NCI-H2227 (cell line): ENCODE measurements around the gene FAM111A.

Source experiments
- DNase-seq: peaks from one replicate; lab custom pipeline; 2025; ENCODE audit not compliant: unreplicated experiment; lab: John Stamatoyannopoulos, UW

The FAM111A gene

DNA sequence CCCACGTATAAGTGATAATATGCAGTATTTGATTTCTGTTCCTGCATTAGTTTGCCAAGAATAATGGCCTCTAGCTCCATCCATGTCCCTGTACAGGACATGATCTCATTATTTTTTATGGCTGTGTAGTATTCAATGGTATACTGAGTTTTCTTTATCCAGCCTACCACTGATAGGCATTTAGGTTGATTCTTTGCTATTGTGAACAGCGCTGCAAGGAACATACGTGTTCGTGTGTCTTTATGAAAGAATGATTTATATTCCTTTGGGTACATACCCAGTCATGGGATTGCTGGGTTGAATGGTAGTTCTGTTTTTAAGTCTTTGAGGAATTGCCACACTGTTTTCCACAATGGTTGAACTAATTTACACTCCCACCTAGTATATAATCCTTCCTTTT, 1.5 kb upstream of the FAM111A start:
- no peak for DNase-seq

DNA sequence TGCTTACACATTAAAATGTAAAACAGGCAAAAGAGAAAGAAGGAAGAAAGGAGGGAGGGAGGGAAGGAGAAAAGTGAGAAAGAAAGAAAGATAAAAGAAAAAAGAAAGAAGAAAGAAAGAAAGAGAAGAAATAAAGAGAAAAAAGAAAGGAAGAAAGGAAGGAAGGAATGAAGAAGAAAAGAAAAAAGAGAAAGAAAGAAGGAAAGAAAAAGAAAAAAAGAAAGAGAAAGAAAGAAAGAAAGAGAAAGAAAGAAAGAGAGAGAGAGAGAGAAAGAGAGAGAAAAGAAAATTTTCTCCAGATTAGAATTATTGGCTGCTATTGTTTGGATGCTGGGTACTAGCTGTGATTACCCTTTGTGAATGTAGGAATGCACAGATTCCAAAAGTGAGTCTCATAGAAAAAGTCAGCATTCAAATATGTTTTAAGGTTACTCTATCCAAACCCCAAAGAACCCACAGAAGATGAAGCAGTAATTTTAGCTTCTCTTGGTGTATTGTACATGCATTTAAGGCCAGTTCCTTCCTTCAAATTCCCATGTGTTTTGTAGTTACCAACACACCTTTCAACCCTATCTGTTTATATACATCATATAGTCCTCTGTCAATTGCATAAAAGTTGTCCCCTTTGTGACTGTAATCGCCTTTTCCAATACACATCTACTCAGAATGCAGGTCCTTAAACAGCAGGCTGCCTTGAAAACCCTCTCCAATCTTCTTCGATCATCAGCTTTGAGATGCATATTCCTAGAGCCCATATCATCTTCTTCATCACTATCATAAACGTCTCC, 789 bp upstream of the FAM111A start:
- no peak for DNase-seq

DNA sequence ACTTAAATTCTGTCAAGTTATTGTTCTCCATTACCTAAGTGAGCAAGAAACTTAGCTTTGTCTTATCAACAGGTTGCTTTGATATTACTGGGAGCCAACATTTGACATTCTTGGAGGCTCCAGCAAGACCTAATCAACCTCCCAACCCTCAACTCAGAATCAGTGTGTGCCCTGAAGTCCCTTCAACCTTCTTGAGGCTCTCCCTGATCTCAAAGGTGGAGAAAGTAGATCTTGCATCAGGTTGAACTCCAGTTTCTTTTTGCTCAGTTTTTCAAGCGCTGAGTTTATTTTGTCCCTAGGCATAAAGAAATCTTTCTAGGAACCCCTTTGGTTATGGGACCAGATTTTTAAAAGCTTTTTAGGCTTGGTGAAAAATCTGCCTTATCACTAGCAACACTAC, 1.4 kb downstream of the FAM111A start:
- no peak for DNase-seq

DNA sequence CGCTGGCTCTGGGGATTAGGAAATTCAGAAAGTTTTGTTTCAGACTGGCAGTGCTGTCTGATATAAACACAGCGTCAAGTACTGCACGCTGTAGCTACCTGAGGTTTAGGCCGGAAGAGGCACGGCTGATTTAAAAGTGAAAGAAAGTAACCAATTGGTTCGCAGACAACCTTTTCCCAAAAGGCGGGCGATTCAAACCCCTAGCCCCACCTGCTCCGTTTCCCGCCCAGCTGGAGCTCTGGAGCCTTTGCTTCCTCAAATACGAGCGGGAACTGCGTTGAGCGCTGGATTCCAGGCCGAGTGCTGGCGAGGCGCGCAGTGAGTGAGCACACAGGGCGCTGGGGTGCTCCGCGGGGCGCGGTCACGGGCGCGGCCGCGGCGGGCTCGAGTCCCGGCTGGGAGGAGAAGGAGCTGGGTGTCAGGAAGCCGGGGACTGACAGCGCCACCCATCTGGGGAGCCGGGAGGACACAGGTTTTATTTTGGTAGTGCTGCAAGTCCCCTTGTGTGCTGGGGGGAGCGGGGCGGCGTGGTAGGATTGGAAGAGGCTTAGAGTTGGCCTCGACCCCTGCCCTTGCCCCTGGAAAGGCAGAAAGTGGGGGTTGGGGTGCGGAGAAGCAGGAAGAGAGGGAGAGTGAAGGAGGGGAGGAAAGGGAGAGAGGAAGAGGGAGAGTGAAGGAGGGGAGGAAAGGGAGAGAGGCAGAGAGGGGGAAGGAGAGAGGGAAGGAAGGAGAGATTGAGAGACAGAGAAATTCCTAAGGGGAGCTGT, 2.1 kb downstream of the FAM111A start:
- peak; percentile 93 for DNase-seq

- no peak for DNase-seq
Measured at GRCh38 chr11:59145534-59145933, 2.9 kb downstream of the FAM111A start.

GRCh38 chr11:59151761-59152160, 9.1 kb downstream of the FAM111A start:
- no peak for DNase-seq

DNA sequence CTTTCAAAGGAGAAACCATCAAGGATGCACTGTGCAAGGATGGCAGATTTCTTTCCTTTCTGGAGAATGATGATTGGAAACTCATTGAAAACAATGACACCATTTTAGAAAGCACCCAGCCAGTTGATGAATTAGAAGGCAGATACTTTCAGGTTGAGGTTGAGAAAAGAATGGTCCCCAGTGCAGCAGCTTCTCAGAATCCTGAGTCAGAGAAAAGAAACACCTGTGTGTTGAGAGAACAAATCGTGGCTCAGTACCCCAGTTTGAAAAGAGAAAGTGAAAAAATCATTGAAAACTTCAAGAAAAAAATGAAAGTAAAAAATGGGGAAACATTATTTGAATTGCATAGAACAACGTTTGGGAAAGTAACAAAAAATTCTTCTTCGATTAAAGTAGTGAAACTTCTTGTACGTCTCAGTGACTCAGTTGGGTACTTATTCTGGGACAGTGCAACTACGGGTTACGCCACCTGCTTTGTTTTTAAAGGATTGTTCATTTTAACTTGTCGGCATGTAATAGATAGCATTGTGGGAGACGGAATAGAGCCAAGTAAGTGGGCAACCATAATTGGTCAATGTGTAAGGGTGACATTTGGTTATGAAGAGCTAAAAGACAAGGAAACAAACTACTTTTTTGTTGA, 9.8 kb downstream of the FAM111A start:
- DNase-seq, result no peak

DNA sequence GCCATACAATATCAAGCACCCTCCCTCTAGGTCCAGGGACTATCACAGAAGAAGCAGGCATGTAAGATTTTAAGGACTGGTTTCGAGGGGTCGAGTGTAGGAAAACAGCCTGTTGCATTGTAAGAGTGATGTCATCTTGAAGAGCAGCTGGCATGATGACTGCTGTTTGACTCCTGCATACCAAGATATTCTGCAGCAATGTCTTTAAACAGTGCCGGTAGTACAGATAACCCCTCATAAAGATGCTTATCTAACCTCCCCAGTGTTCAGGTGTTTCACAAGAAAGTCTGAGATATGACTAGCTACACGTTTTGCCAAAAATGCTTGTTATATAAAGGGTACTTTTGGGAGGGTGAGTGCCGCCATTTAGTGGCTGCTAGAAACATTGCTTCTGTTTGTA, 12.0 kb downstream of the FAM111A start:
- no peak for DNase-seq

GRCh38 chr11:59157433-59157832, 14.8 kb downstream of the FAM111A start:
- no peak for DNase-seq

- peak; percentile 80 for DNase-seq
Measured at GRCh38 chr11:59158206-59159068, 15.8 kb downstream of the FAM111A start.

DNA sequence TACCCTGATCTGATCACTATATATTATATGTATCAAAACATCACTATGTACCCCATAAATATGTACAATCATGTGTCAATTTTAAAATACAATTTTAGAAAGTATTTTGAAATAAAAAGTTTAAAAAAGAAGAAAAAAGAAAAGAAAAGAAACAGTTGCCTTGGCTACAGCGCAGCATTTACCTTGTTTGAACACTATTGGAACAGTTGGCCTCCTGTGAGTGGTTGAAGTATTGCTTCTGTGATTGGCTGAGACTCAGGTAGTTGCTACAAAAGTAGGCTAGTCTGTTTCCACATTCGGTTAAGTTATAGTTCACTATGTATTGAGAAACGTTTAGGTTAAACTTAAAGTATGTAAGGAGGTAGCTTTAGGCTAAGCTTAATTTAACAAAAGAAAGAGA, 21.4 kb downstream of the FAM111A start:
- no peak for DNase-seq

DNA sequence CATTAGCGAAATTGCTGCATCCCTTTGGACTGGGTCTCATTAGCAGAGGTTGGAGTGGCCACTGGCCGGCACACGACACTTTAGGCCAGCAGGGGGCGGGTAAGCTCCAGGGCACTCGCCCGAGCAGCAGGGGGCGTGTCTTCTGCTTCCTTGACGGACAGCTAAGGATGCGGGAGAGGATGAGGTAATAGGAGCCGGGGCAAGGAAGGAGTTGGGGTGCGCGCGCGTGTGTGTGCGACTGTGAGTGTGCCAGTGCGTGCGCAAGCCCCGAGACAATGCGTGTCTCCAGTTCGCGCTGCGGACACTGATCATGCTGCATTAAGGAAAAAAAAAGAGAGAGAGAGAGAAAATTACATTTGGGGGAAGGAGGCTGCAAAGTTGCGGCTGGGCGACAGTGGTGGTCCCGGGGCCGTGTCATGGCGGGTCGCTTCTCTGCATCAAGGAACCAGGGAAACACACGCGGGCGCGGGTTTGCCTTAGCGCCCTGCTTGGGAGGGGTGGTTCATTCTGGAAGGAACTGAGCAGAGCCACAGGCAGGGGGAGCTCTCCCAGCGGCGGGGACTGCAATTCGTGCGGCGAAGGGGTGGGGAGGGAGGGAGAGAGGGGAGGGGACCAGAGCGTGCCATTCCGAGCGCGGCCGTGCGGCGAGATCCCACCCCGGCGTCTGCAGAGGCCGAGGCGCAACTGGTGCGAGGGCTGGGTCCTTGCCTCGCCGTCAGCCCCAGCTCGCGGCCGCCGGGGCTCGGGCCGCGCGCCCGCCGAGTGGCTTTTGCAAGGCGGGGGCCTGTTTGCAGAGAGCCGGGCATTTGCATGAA, 29.1 kb downstream of the FAM111A start, which contains the start of gene DTX4:
DTX4 (plus strand) TSS at position 625 of the 815 bp plus-strand sequence. CDS start 464 bp downstream, outside the sequence.
- DNase-seq, result peak; percentile 95

- peak; percentile 42 for DNase-seq
Measured at GRCh38 chr11:59172345-59173079, 29.9 kb downstream of the FAM111A start.

- DNase-seq, result peak; percentile 48
Measured at GRCh38 chr11:59173080-59173963, 30.7 kb downstream of the FAM111A start.

- DNase-seq, result no peak
Measured at GRCh38 chr11:59173964-59174663, 31.5 kb downstream of the FAM111A start.

GRCh38 chr11:59174664-59175033, 32.0 kb downstream of the FAM111A start:
- DNase-seq, result no peak

DNA sequence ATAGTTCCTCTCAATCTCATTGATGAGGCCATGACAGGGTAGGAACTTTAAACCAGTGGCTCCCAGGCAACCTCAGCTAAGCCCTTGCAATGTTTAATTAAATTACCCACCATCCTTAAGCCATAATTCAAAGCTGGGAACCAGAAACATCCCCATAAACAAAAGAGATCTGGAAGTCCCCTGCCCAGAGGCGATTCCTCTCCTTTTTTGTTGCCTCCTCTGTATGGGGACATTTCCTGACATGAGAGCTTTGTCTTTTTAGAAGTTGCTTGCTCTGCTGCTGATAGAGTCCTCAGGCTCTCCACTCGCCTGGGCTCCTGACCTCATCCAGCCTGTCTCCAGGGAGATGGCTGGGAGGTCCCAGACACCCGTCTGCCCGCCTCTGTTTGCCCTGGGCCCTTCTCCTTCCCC, 32.4 kb downstream of the FAM111A start:
- no peak for DNase-seq

DNA sequence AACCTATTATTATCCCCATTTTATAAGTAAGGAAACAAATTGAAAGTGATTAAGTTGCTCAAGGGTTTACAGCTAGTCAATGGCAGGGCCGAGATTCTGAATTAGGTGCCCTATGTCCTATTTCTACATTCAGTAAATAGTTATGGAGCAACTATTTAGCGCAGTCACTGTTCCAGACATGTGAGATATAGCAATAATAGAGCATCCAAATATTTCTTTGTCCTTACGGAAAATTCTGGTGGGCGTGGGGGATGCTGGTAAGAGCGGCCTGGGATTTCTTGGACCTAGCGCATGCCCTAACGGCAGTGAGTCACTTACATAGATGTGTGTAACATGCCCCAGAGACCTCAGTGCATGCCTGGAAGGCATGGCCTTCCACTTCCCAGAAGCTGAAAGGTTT, 33.7 kb downstream of the FAM111A start:
- DNase-seq, result no peak
